Adrenal gland (tissue), 5 donors: ENCODE measurements around the gene PRL.

Source experiments
- CTCF ChIP-seq, 6 experiments: fragments of 450-650 bp in 4 of 6; fragments of 200-600 bp in 2 of 6; sonication (generic) in 1 of 6; IDR thresholded peaks; 1 replicate in 5 of 6; 2 replicates in 1 of 6; pipeline versions ENCODE4 v1.5.1 to v1.8.0; 2016 to 2021; ENCODE audit warnings: antibody characterized with exemption in 6 of 6, mild to moderate bottlenecking in 2 of 6, moderate library complexity in 1 of 6
- POLR2A ChIP-seq, 2 donors: fragments of 450-650 bp; IDR thresholded peaks; one replicate each; pipeline ENCODE4 v1.6.1; 2017; ENCODE audit warnings: antibody characterized with exemption in 2 of 2, mild to moderate bottlenecking in 2 of 2, moderate library complexity in 1 of 2
- donor health status: DM: no; HTN: no; CAD: no.

GRCh38 chr6:22281341-22282085 is 15.3 kb downstream of the PRL start:
- no peak for TF ChIP-seq POLR2A (IDR thresholded peaks at IDR 0.05)
- no peak for TF ChIP-seq CTCF (IDR thresholded peaks at IDR 0.05)
